HFFc6 (cell line): ENCODE measurements around the gene EIF4G1. TPM values are rescaled to one million over a fixed set of nuclear protein-coding genes. Genes with fewer than 3 reads are reported as not detected.

Experiments
- DNase-seq: peaks from one replicate; pipeline ENCODE4 v3.0.0-alpha.2; 2018
- H3K27ac Mint-ChIP-seq: 2 replicates; pipeline ENCODE4 v1.8.0; 2020; ENCODE audit warnings: mild to moderate bottlenecking, mixed read lengths
- H3K27me3 Mint-ChIP-seq: 2 replicates; pipeline ENCODE4 v1.8.0; 2021; ENCODE audit warnings: mild to moderate bottlenecking, moderate library complexity, mixed read lengths; ENCODE audit not compliant: insufficient read depth
- H3K36me3 Mint-ChIP-seq: 2 replicates; pipeline ENCODE4 v1.8.0; 2021; ENCODE audit warnings: low read depth, mixed read lengths
- H3K4me1 Mint-ChIP-seq: 2 replicates; pipeline ENCODE4 v1.8.0; 2020; ENCODE audit warnings: low read depth, mixed read lengths
- H3K4me3 Mint-ChIP-seq: 2 replicates; pipeline ENCODE4 v1.8.0; 2020; ENCODE audit warnings: mild to moderate bottlenecking, moderate library complexity, mixed read lengths
- H3K9me3 Mint-ChIP-seq: 2 replicates; pipeline ENCODE4 v1.8.0; 2020; ENCODE audit warnings: mild to moderate bottlenecking, mixed read lengths
- CTCF ChIP-seq: fragments of 200-600 bp; sonication (generic); IDR thresholded peaks from 2 replicates; pipeline ENCODE4 v1.5.0; 2021; ENCODE audit warnings: antibody characterized with exemption, mild to moderate bottlenecking
- total RNA-seq, 6 experiments: library from RNA; stranded (reverse); fragmentation: NEBNext Ultra II Directional; extraction: Animal tissue kit (Norgen Biotek cat#: 25700); gene quantifications; 2 replicates in 1 of 6; 3 replicates in 5 of 6; pipeline ENCODE4 v1.2.3, GENCODE V29; 2021

The EIF4G1 gene
- total RNA-seq, 6 experiments from 2014 or later: 522 to 605 (median 559) TPM

GRCh38 chr3:184277366-184277765 is 37.0 kb upstream of the EIF4G1 start:
- Mint-ChIP-seq H3K27me3 (peaks cover 50% of the 10 kb centered on the region), H3K9me3 (no peaks in the 10 kb centered on the region), H3K4me3 (no peak overlapping the region), H3K4me1 (no peaks in the 10 kb centered on the region), H3K27ac (no peak overlapping the region), H3K36me3 (no peaks in the 10 kb centered on the region)
- no peak for TF ChIP-seq CTCF
- no peak for DNase-seq

GRCh38 chr3:184282941-184283340 is 31.5 kb upstream of the EIF4G1 start:
- no peak for DNase-seq
- TF ChIP-seq CTCF: no peak
- peaks cover 54% of the 10 kb centered on the region for H3K27me3 Mint-ChIP-seq
- H3K36me3 Mint-ChIP-seq: no peaks in the 10 kb centered on the region
- no peaks in the 10 kb centered on the region for H3K4me1 Mint-ChIP-seq
- H3K4me3 Mint-ChIP-seq: no peak overlapping the region
- no peaks in the 10 kb centered on the region for H3K9me3 Mint-ChIP-seq
- H3K27ac Mint-ChIP-seq: no peak overlapping the region

GRCh38 chr3:184283681-184284080 is 30.7 kb upstream of the EIF4G1 start:
- no peak overlapping the region for H3K27ac Mint-ChIP-seq
- H3K36me3 Mint-ChIP-seq: no peaks in the 10 kb centered on the region
- H3K4me3 Mint-ChIP-seq: no peak overlapping the region
- H3K27me3 Mint-ChIP-seq: peaks cover 49% of the 10 kb centered on the region
- no peaks in the 10 kb centered on the region for H3K9me3 Mint-ChIP-seq
- DNase-seq: no peak
- H3K4me1 Mint-ChIP-seq: no peaks in the 10 kb centered on the region
- no peak for TF ChIP-seq CTCF

- H3K27me3 Mint-ChIP-seq: peaks cover 42% of the 10 kb centered on the region
- peak; percentile 78 for DNase-seq
- no peaks in the 10 kb centered on the region for H3K36me3 Mint-ChIP-seq
- H3K27ac Mint-ChIP-seq: no peak overlapping the region
- H3K4me1 Mint-ChIP-seq: no peaks in the 10 kb centered on the region
- TF ChIP-seq CTCF: peak; percentile 70
- H3K4me3 Mint-ChIP-seq: no peak overlapping the region
- H3K9me3 Mint-ChIP-seq: no peaks in the 10 kb centered on the region
Measured at GRCh38 chr3:184284696-184285095, 29.7 kb upstream of the EIF4G1 start.

GRCh38 chr3:184289426-184289938 is 24.9 kb upstream of the EIF4G1 start:
- Mint-ChIP-seq H3K27ac (no peak overlapping the region), H3K36me3 (no peaks in the 10 kb centered on the region), H3K9me3 (no peaks in the 10 kb centered on the region), H3K4me3 (no peak overlapping the region), H3K4me1 (no peaks in the 10 kb centered on the region), H3K27me3 (peaks cover 29% of the 10 kb centered on the region)
- TF ChIP-seq CTCF: peak; percentile 85
- DNase-seq: peak; percentile 27

- no peak for DNase-seq
- Mint-ChIP-seq H3K27me3 (peaks cover 31% of the 10 kb centered on the region), H3K36me3 (no peaks in the 10 kb centered on the region), H3K4me1 (no peaks in the 10 kb centered on the region), H3K27ac (no peak overlapping the region), H3K9me3 (no peaks in the 10 kb centered on the region), H3K4me3 (no peak overlapping the region)
- no peak for TF ChIP-seq CTCF
Measured at GRCh38 chr3:184290331-184290730, 24.1 kb upstream of the EIF4G1 start.
